AG09309 (cell line): ENCODE data around the gene PCK1.

Source experiments
- DNase-seq: peaks from one replicate; pipeline ENCODE4 v3.0.0-alpha.2; 2010; ENCODE audit warnings: low read depth
- H3K4me3 ChIP-seq: 2 replicates; pipeline ENCODE4 v1.5.1; 2011; ENCODE audit warnings: mild to moderate bottlenecking, low read depth, low read length, moderate library complexity; ENCODE audit not compliant: control insufficient read depth
- CTCF ChIP-seq: IDR thresholded peaks from 2 replicates; pipeline ENCODE4 v1.5.1; 2011; ENCODE audit warnings: mild to moderate bottlenecking, low read depth, low read length, inconsistent platforms; ENCODE audit not compliant: insufficient read depth, control insufficient read depth; ENCODE audit errors: missing control alignments

The PCK1 gene

GRCh38 chr20:57610261-57610952 is 49.5 kb downstream of the PCK1 start:
- H3K4me3 ChIP-seq: no peak overlapping the region
- TF ChIP-seq CTCF: no peak
- no peak for DNase-seq

- no peak overlapping the region for H3K4me3 ChIP-seq
- no peak for TF ChIP-seq CTCF
- no peak for DNase-seq
Measured at GRCh38 chr20:57611586-57612311, 50.8 kb downstream of the PCK1 start.

DNA sequence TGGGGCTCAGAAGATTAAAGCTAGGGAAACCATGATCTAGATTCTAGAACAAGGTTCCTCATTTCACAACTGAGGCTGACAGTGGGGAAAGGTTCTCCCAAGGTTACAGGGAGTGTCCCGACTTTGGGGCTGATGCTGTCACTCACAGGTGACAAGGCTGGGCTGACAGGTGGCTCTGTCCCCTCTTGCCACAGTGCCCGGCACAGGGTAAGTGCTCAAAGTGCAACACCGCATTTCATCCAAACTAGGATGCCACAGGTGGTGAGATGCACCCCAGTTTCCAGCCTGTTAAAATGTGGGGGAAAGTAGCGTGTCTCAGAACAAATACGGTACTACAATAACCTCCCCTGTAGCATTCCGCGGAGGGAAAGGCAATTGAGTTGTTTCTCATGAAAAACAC is 51.5 kb downstream of the PCK1 start:
- no peak overlapping the region for H3K4me3 ChIP-seq
- no peak for DNase-seq
- no peak for TF ChIP-seq CTCF

- no peak for TF ChIP-seq CTCF
- no peak for DNase-seq
- no peak overlapping the region for H3K4me3 ChIP-seq
Measured at GRCh38 chr20:57612916-57613315, 52.0 kb downstream of the PCK1 start.

DNA sequence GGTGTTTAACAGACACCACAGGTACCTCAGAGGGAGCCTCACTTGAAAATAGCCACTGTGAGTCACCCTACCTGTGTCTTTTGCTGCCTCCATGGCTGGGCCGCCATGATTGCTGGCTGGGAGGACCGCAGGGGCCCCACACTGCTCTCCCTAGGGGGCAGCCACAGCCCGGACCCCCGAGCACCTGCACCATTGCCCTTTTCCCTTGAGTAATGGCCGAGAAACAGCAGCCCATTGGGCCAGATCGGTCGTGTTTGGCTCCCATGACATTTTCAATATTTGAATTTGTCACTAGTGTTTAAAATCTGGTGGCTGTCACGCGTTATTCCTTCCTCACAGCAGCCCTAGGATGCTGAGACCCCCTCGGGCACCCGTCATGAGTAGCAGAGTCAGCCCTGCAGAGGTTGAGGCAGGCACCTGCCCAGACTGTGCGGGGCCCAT is 52.6 kb downstream of the PCK1 start:
- no peak overlapping the region for H3K4me3 ChIP-seq
- no peak for TF ChIP-seq CTCF
- DNase-seq: no peak

DNA sequence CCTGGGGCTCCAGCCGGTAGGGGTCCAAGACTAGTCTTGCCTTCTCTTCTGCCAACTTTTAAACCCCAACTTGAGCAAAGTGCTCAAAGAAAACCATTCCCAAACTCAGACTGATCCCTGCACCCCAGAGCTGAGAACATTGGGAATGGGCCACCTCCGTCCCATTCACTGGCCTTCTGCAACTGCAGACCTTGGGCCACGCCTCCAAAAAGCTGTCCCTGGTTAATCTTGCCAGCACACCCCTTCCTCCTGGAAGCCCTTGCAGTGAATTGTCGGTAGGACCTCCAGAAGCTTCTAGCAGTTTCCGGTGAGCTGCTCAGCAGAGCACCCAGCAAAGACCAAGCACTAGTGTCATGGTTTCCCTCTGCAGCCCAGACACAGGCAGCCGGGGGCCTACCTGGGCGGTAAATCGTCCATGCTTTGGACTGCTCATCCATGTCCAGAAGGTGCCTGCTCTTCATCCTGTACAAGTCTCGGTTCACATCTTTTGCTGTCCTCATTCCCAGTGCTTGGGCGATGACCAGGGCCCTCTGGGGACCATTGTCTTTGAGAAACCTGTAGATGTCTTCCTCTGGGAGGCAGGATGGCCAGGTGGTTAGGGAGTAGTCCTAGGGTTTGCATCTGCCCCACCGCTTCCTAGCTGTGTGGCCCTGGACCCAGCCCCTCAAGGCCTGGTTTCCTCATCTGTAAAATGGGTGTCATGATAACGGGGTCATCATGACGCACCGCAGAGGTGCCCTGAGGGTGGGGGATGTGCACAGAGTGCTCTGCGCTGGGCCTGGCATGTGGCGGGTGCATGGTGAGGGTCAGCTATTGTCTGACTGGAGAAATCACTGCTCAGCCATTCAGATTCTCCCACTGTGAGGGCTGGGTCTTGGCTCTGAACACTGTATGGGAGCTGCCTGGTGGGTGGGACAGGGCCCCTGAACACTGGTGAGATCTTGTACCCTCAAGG is 53.9 kb downstream of the PCK1 start:
- TF ChIP-seq CTCF: no peak
- H3K4me3 ChIP-seq: no peak overlapping the region
- DNase-seq: no peak
